ENCODE measurements around the gene ITPA.

GRCh38 chr20:3237011-3237957, 28.0 kb downstream of the ITPA start:
- TF ChIP-seq CTCF (IDR thresholded peaks at IDR 0.05) (no peak), POLR2A (IDR thresholded peaks at IDR 0.05) (no peak), EP300 (IDR thresholded peaks at IDR 0.05; ENCODE audit: low read depth) (no peak), POLR2AphosphoS5 (IDR thresholded peaks at IDR 0.05) (no peak)
